Cerebellar cortex (tissue), 1 donor: ENCODE data around the gene ARMC6.
"Not testable (repeated sequence)": the region's sequence is repeated elsewhere in the genome, so short reads cannot be mapped to it uniquely, and the experiment has no call there.

Experiments used
- DNase-seq: peaks from one replicate; pipeline ENCODE4 v3.0.0-alpha.2; 2015; ENCODE audit warnings: low spot score

Gene ARMC6

GRCh38 chr19:19075126-19075525 lies 41.7 kb downstream of the ARMC6 start:
- no peak for DNase-seq

GRCh38 chr19:19076476-19076875 lies 43.1 kb downstream of the ARMC6 start:
- DNase-seq: no peak

- DNase-seq: no peak
Measured at GRCh38 chr19:19077103-19077502, 43.7 kb downstream of the ARMC6 start.

GRCh38 chr19:19078801-19079200 lies 45.4 kb downstream of the ARMC6 start:
- no peak for DNase-seq

- no peak for DNase-seq
Measured at GRCh38 chr19:19079571-19079970, 46.2 kb downstream of the ARMC6 start.

GRCh38 chr19:19081642-19082151 lies 48.3 kb downstream of the ARMC6 start:
- no peak for DNase-seq

GRCh38 chr19:19083413-19084178 lies 50.2 kb downstream of the ARMC6 start:
- no peak for DNase-seq

GRCh38 chr19:19087676-19088075 lies 54.3 kb downstream of the ARMC6 start:
- no peak for DNase-seq

GRCh38 chr19:19094513-19094912 lies 61.1 kb downstream of the ARMC6 start:
- no peak for DNase-seq

GRCh38 chr19:19095691-19096090 lies 62.3 kb downstream of the ARMC6 start:
- DNase-seq: no peak

GRCh38 chr19:19096641-19097627 lies 63.5 kb downstream of the ARMC6 start:
- no peak for DNase-seq

- no peak for DNase-seq
Measured at GRCh38 chr19:19098084-19098702, 64.8 kb downstream of the ARMC6 start.

- DNase-seq: no peak
Measured at GRCh38 chr19:19098703-19099632, 65.6 kb downstream of the ARMC6 start.

GRCh38 chr19:19101540-19101939 lies 68.1 kb downstream of the ARMC6 start:
- DNase-seq: no peak

GRCh38 chr19:19102566-19102965 lies 69.2 kb downstream of the ARMC6 start:
- not testable (repeated sequence) for DNase-seq

GRCh38 chr19:19103167-19103566 lies 69.8 kb downstream of the ARMC6 start:
- DNase-seq: no peak

- DNase-seq: peak; percentile 19
Measured at GRCh38 chr19:19105365-19106055, 72.1 kb downstream of the ARMC6 start.

GRCh38 chr19:19106056-19106551 lies 72.7 kb downstream of the ARMC6 start:
- DNase-seq: no peak

GRCh38 chr19:19106938-19107337 lies 73.5 kb downstream of the ARMC6 start:
- not testable (repeated sequence) for DNase-seq

- no peak for DNase-seq
Measured at GRCh38 chr19:19107654-19108053, 74.3 kb downstream of the ARMC6 start.
